Esophagus squamous epithelium (tissue), 5 donors: ENCODE results near the gene CHRNB2. TPM values are rescaled to one million over a fixed set of nuclear protein-coding genes. Genes with fewer than 3 reads are reported as not detected.

Experiments
- DNase-seq: peaks from one replicate; lab custom pipeline; 2025; lab: John Stamatoyannopoulos, UW
- H3K27ac ChIP-seq, 4 donors: fragments of 200-600 bp; sonication (generic); one replicate each; pipeline ENCODE4 v1.5.1; 2016 to 2019; ENCODE audit warnings: mild to moderate bottlenecking in 1 of 4
- H3K27me3 ChIP-seq, 4 donors: fragments of 200-600 bp; sonication (generic); 1 replicate in 3 of 4; 2 replicates in 1 of 4; pipeline versions ENCODE4 v1.5.1 to v1.6.0; 2017 to 2021; ENCODE audit warnings: antibody characterized with exemption in 1 of 4
- H3K36me3 ChIP-seq, 3 donors: fragments of 200-600 bp; sonication (generic); one replicate each; pipeline ENCODE4 v1.5.1; 2016 to 2019
- H3K4me1 ChIP-seq, 3 donors: fragments of 200-600 bp; sonication (generic); one replicate each; pipeline ENCODE4 v1.5.1; 2017 to 2019
- H3K4me3 ChIP-seq, 4 donors: fragments of 200-600 bp; sonication (generic); 1 replicate in 3 of 4; 2 replicates in 1 of 4; pipeline ENCODE4 v1.5.1; 2016 to 2019; ENCODE audit warnings: mild to moderate bottlenecking in 2 of 4, moderate library complexity in 1 of 4
- H3K9me3 ChIP-seq, 3 donors: fragments of 200-600 bp; sonication (generic); one replicate each; pipeline ENCODE4 v1.5.1; 2016 to 2019
- CTCF ChIP-seq, 6 experiments: fragments of 450-650 bp in 4 of 6; fragments of 200-600 bp in 2 of 6; sonication (generic) in 2 of 6; IDR thresholded peaks; one replicate each; pipeline ENCODE4 v1.5.1; 2016 to 2019; ENCODE audit warnings: antibody characterized with exemption in 6 of 6, mild to moderate bottlenecking in 4 of 6, moderate library complexity in 4 of 6
- POLR2A ChIP-seq, 4 donors: fragments of 450-650 bp; IDR thresholded peaks; one replicate each; pipeline ENCODE4 v1.6.1; 2017; ENCODE audit warnings: antibody characterized with exemption in 4 of 4, mild to moderate bottlenecking in 4 of 4, moderate library complexity in 3 of 4
- WGBS, 2 donors: methylation state at CpG; one replicate each; pipeline ENCODE4 v1.1.5; 2018; 5-methylcytosine and 5-hydroxymethylcytosine counted together
- intact Hi-C: fragments of 100-400 bp; cut with DNase I; formaldehyde crosslinking; loops from one replicate; pipeline ENCODE4 v1.15.0; 2022
- total RNA-seq, 4 donors: library from RNA; depleted of rRNA; stranded (reverse); fragments of >200 nt; gene quantifications; one replicate each; pipeline ENCODE4 v1.1.0, GENCODE V29; 2016
- donor health status: DM: yes; HTN: yes; CAD: no.

Gene CHRNB2
- total RNA-seq, 4 donors from 2014 or later = 0.11 to 0.38 (median 0.16) TPM

GRCh38 chr1:154589780-154590179 is 22.2 kb downstream of the CHRNB2 start:
- DNase-seq = no peak
- Histone ChIP-seq H3K27me3 (no peaks in the 10 kb centered on the region), H3K9me3 (no peaks in the 10 kb centered on the region), H3K36me3 (peaks cover 56 to 100% (median 59%) of the 10 kb centered on the region in 3 donors), H3K4me3 (no peak overlapping the region), H3K4me1 (no peaks in the 10 kb centered on the region), H3K27ac (no peak overlapping the region)
- WGBS, 2 donors = 50 to 85% methylated on average over 2 to 7 of the region's 10 CpGs
- TF ChIP-seq POLR2A (IDR thresholded peaks at IDR 0.05) = no peak
- TF ChIP-seq CTCF (IDR thresholded peaks at IDR 0.05) = no peak
- intact Hi-C loops = no loop called here

DNA sequence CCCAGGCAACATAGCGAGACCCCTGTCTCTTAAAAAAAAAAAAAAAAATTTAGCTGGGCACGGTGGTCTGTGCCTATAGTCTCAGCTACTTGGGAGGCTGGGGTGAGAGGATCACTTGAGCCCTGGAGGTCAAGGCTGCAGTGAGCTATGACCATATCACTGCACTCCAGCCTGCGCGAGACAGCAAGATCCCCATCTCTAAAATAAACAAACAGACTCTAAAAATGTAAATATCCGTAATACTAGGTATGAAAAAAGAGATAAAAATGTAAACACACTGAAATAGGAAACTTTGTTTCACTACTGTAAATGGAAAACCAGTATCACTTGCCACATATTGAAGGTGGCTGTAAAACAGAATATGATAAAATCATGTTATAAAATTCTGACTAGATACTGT is 23.2 kb downstream of the CHRNB2 start:
- Histone ChIP-seq H3K9me3 (no peaks in the 10 kb centered on the region), H3K4me3 (no peak overlapping the region), H3K27ac (no peak overlapping the region), H3K27me3 (no peaks in the 10 kb centered on the region), H3K4me1 (no peaks in the 10 kb centered on the region), H3K36me3 (peaks cover 48 to 100% (median 57%) of the 10 kb centered on the region in 3 donors)
- no peak for TF ChIP-seq CTCF (IDR thresholded peaks at IDR 0.05)
- TF ChIP-seq POLR2A (IDR thresholded peaks at IDR 0.05) = no peak
- intact Hi-C loops = no loop called here
- DNase-seq = no peak
- WGBS, 2 donors = 81 to 82% methylated on average over 5 of the region's 5 CpGs

- no peak for DNase-seq
- intact Hi-C loops = no loop called here
- TF ChIP-seq CTCF (IDR thresholded peaks at IDR 0.05) (no peak), POLR2A (IDR thresholded peaks at IDR 0.05) (no peak)
- H3K27me3 ChIP-seq = no peaks in the 10 kb centered on the region
- 93 to 94% methylated on average over 5 to 6 of the region's 7 CpGs for WGBS, 2 donors
- no peaks in the 10 kb centered on the region for H3K4me1 ChIP-seq
- no peaks in the 10 kb centered on the region for H3K9me3 ChIP-seq
- H3K4me3 ChIP-seq = no peak overlapping the region
- H3K27ac ChIP-seq = no peak overlapping the region
- peaks cover 44 to 100% (median 55%) of the 10 kb centered on the region in 3 donors for H3K36me3 ChIP-seq
These were observed 23.6 kb downstream of the CHRNB2 start for GRCh38 chr1:154591206-154591605.

- no peak for TF ChIP-seq POLR2A (IDR thresholded peaks at IDR 0.05)
- TF ChIP-seq CTCF (IDR thresholded peaks at IDR 0.05) = no peak
- H3K9me3 ChIP-seq = no peaks in the 10 kb centered on the region
- H3K27ac ChIP-seq = no peak overlapping the region
- peaks cover 33 to 100% (median 55%) of the 10 kb centered on the region in 3 donors for H3K36me3 ChIP-seq
- intact Hi-C loops = no loop called here
- H3K4me3 ChIP-seq = no peak overlapping the region
- H3K27me3 ChIP-seq = no peaks in the 10 kb centered on the region
- H3K4me1 ChIP-seq = no peaks in the 10 kb centered on the region
- DNase-seq = no peak
These were observed 25.8 kb downstream of the CHRNB2 start for GRCh38 chr1:154593390-154593789.

- WGBS, 2 donors = 79 to 86% methylated on average over 7 of the region's 7 CpGs
- Histone ChIP-seq H3K36me3 (peaks cover 22 to 100% (median 42%) of the 10 kb centered on the region in 3 donors), H3K27ac (no peak overlapping the region), H3K9me3 (no peaks in the 10 kb centered on the region), H3K4me3 (no peak overlapping the region), H3K4me1 (peaks cover 0 to 11% (median 5%) of the 10 kb centered on the region in 3 donors), H3K27me3 (no peaks in the 10 kb centered on the region)
- intact Hi-C loops = no loop called here
- TF ChIP-seq POLR2A (IDR thresholded peaks at IDR 0.05) (no peak), CTCF (IDR thresholded peaks at IDR 0.05) (no peak)
- no peak for DNase-seq
These were observed 27.2 kb downstream of the CHRNB2 start for GRCh38 chr1:154594811-154595210.
